Stimulated activated CD4-positive, alpha-beta T cell treated with anti-CD3 and anti-CD28 coated beads, Interleukin-15, amount 100 ng/mL, for 24 hours (primary cell): ENCODE data around the gene PARVA.

Source experiments
- DNase-seq: peaks from one replicate; pipeline ENCODE4 v3.0.0-alpha.2; 2020

Gene PARVA

GRCh38 chr11:12534549-12534948 is 157.2 kb downstream of the PARVA start:
- DNase-seq: no peak

GRCh38 chr11:12535321-12535720 is 157.9 kb downstream of the PARVA start:
- DNase-seq: no peak

- no peak for DNase-seq
Observed at GRCh38 chr11:12536566-12536965, 159.2 kb downstream of the PARVA start.

GRCh38 chr11:12537778-12538401 is 160.5 kb downstream of the PARVA start:
- no peak for DNase-seq

GRCh38 chr11:12538889-12539421 is 161.6 kb downstream of the PARVA start:
- DNase-seq: no peak

- DNase-seq: no peak
Observed at GRCh38 chr11:12539572-12539971, 162.2 kb downstream of the PARVA start.

GRCh38 chr11:12540075-12540680 is 162.8 kb downstream of the PARVA start:
- DNase-seq: no peak

- DNase-seq: no peak
Observed at GRCh38 chr11:12540913-12541582, 163.7 kb downstream of the PARVA start.

GRCh38 chr11:12541583-12542151 is 164.3 kb downstream of the PARVA start:
- DNase-seq: no peak

GRCh38 chr11:12542186-12542935 is 165.0 kb downstream of the PARVA start:
- DNase-seq: no peak

- no peak for DNase-seq
Observed at GRCh38 chr11:12543596-12544415, 166.4 kb downstream of the PARVA start.

GRCh38 chr11:12544986-12545775 is 167.8 kb downstream of the PARVA start:
- no peak for DNase-seq

- no peak for DNase-seq
Observed at GRCh38 chr11:12546122-12546521, 168.8 kb downstream of the PARVA start.

- no peak for DNase-seq
Observed at GRCh38 chr11:12546660-12547059, 169.3 kb downstream of the PARVA start.

- DNase-seq: no peak
Observed at GRCh38 chr11:12547953-12548650, 170.7 kb downstream of the PARVA start.

- DNase-seq: no peak
Observed at GRCh38 chr11:12552692-12553091, 175.3 kb downstream of the PARVA start.

- no peak for DNase-seq
Observed at GRCh38 chr11:12554122-12554521, 176.8 kb downstream of the PARVA start.

- no peak for DNase-seq
Observed at GRCh38 chr11:12556155-12556554, 178.8 kb downstream of the PARVA start.

- no peak for DNase-seq
Observed at GRCh38 chr11:12556788-12557384, 179.5 kb downstream of the PARVA start.

- DNase-seq: no peak
Observed at GRCh38 chr11:12559011-12559410, 181.6 kb downstream of the PARVA start.
